GM20000 (cell line): ENCODE measurements around the gene SEC14L2.

Source experiments
- DNase-seq: peaks from one replicate; pipeline ENCODE4 v3.0.0; 2012; ENCODE audit warnings: low spot score
- CTCF ChIP-seq: IDR thresholded peaks from 2 replicates; pipeline ENCODE4 v1.5.1; 2012; ENCODE audit warnings: mild to moderate bottlenecking, control low read depth; ENCODE audit errors: extremely low read depth, missing control alignments

SEC14L2 gene

GRCh38 chr22:30414525-30415047, 17.8 kb downstream of the SEC14L2 start:
- DNase-seq: no peak
- no peak for TF ChIP-seq CTCF

- no peak for TF ChIP-seq CTCF
- DNase-seq: no peak
Observed at GRCh38 chr22:30416403-30416802, 19.6 kb downstream of the SEC14L2 start.

- TF ChIP-seq CTCF: no peak
- DNase-seq: no peak
Observed at GRCh38 chr22:30416837-30417236, 20.0 kb downstream of the SEC14L2 start.

- TF ChIP-seq CTCF: no peak
- DNase-seq: no peak
Observed at GRCh38 chr22:30420347-30421125, 23.7 kb downstream of the SEC14L2 start.

- TF ChIP-seq CTCF: no peak
- no peak for DNase-seq
Observed at GRCh38 chr22:30421695-30422480, 25.1 kb downstream of the SEC14L2 start.

- no peak for DNase-seq
- TF ChIP-seq CTCF: no peak
Observed at GRCh38 chr22:30422481-30423300, 25.9 kb downstream of the SEC14L2 start.
